ENCODE measurements around the gene NEGR1.

GRCh38 chr1:71850515-71850914 is 431.8 kb downstream of the NEGR1 start:
- TF ChIP-seq, protein P1, sequence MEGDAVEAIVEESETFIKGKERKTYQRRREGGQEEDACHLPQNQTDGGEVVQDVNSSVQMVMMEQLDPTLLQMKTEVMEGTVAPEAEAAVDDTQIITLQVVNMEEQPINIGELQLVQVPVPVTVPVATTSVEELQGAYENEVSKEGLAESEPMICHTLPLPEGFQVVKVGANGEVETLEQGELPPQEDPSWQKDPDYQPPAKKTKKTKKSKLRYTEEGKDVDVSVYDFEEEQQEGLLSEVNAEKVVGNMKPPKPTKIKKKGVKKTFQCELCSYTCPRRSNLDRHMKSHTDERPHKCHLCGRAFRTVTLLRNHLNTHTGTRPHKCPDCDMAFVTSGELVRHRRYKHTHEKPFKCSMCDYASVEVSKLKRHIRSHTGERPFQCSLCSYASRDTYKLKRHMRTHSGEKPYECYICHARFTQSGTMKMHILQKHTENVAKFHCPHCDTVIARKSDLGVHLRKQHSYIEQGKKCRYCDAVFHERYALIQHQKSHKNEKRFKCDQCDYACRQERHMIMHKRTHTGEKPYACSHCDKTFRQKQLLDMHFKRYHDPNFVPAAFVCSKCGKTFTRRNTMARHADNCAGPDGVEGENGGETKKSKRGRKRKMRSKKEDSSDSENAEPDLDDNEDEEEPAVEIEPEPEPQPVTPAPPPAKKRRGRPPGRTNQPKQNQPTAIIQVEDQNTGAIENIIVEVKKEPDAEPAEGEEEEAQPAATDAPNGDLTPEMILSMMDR (IDR thresholded peaks at IDR 0.05), result no peak
- TF ChIP-seq POLR2A (IDR thresholded peaks at IDR 0.05) (no peak), EP300 (IDR thresholded peaks at IDR 0.05) (no peak), POLR2AphosphoS5 (IDR thresholded peaks at IDR 0.05) (no peak)

All from gastroesophageal sphincter (tissue), 3 donors.